Sciatic nerve (tissue), 2 donors: ENCODE data around the gene LRP3. TPM values are rescaled to one million over a fixed set of nuclear protein-coding genes. Genes with fewer than 3 reads are reported as not detected.
"Not testable (repeated sequence)": the region's sequence is repeated elsewhere in the genome, so short reads cannot be mapped to it uniquely, and the experiment has no call there.

Source experiments
- ATAC-seq: fragments of 200-7000 bp; cut with Tn5 transposase; one replicate; pipeline ENCODE4 v1.9.1; 2020; ENCODE audit warnings: mild to moderate bottlenecking, moderate library complexity
- DNase-seq: peaks from one replicate; pipeline ENCODE4 v3.0.0-alpha.2; 2020; ENCODE audit warnings: low spot score
- intact Hi-C: fragments of 100-400 bp; cut with DNase I; formaldehyde crosslinking; loops from one replicate; pipeline ENCODE4 v1.14.2; 2022
- total RNA-seq: library from RNA; stranded (reverse); fragmentation: NEBNext Ultra II Directional; extraction: Animal tissue kit (Norgen Biotek cat#: 25700); gene quantifications from one replicate; pipeline ENCODE4 v1.2.1, GENCODE V29; 2021
- donor health status: DM: no; HTN: no; CAD: no.
- donor health status: DM: no; HTN: no; CAD: no.

Gene LRP3, protein sequence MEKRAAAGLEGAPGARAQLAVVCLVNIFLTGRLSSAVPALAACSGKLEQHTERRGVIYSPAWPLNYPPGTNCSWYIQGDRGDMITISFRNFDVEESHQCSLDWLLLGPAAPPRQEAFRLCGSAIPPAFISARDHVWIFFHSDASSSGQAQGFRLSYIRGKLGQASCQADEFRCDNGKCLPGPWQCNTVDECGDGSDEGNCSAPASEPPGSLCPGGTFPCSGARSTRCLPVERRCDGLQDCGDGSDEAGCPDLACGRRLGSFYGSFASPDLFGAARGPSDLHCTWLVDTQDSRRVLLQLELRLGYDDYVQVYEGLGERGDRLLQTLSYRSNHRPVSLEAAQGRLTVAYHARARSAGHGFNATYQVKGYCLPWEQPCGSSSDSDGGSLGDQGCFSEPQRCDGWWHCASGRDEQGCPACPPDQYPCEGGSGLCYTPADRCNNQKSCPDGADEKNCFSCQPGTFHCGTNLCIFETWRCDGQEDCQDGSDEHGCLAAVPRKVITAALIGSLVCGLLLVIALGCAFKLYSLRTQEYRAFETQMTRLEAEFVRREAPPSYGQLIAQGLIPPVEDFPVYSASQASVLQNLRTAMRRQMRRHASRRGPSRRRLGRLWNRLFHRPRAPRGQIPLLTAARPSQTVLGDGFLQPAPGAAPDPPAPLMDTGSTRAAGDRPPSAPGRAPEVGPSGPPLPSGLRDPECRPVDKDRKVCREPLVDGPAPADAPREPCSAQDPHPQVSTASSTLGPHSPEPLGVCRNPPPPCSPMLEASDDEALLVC
- total RNA-seq: 21.7 TPM

DNA sequence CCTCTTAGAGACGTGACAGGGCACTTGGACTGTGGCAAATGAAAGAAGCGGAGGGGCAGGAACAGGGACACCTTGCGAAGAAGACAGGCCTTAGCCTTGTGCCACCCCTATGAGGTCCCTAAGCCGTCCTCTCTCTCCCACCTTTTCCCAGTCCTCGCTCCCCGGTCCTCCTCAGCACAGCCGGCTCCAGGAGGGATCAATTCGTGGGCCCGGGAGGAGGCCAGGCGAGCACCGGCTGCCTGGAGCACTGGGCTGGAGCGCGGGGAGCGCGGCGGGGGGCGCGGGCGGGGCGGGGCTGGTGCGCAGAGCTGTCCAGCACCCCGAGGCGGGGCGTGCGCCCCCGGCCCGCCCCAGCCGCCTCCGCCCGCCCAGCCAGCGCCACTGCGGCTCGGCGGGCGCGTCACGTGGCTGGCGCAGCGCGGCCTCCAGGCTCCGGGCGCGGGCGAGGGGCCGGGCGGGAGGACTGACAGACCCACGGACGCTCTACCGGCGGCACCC lies at the start of gene LRP3:
Gene LRP3 (plus strand): TSS at position 466 of the 498 bp plus-strand sequence. CDS start 456 bp downstream, outside the sequence.
- DNase-seq: no peak
- peak; percentile 72 for ATAC-seq
- intact Hi-C loops: no loop called here

GRCh38 chr19:33146209-33146608 lies 47.9 kb upstream of the LRP3 start:
- DNase-seq (no peak), ATAC-seq (no peak)
- intact Hi-C loops: loop anchor here (10.0 kb wide), 1 partner anchor 59 kb away; no protein-coding TSS in a partner anchor

GRCh38 chr19:33147538-33147937 lies 46.6 kb upstream of the LRP3 start:
- ATAC-seq (no peak), DNase-seq (no peak)
- intact Hi-C loops: loop anchor here (10.0 kb wide), 1 partner anchor 57 kb away; no protein-coding TSS in a partner anchor

- no peak for DNase-seq
- intact Hi-C loops: no loop called here
- ATAC-seq: no peak
These were observed 43.1 kb upstream of the LRP3 start for GRCh38 chr19:33150852-33151518.

GRCh38 chr19:33152176-33152575 lies 42.0 kb upstream of the LRP3 start:
- DNase-seq (no peak), ATAC-seq (no peak)
- intact Hi-C loops: no loop called here

DNA sequence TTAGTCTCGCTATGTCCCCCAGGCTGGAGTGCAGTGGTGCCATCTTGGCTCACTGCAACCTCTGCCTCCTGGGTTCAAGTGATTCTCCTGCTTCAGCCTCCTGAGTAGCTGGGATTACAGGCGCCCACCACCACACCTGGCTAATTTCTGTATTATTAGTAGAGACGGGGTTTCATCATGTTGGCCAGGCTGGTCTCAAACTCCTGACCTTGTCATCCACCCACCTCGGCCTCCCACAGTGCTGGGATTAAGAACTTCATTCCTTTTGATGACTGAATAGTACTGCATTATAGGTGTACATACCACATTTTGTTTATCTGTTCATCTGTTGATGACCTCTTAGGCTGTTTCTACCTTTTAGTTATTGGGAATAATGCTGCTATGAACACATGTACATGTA lies 41.5 kb upstream of the LRP3 start:
- intact Hi-C loops, ATAC-seq, DNase-seq: not testable (repeated sequence)

GRCh38 chr19:33154313-33154712 lies 39.8 kb upstream of the LRP3 start:
- not testable (repeated sequence) for ATAC-seq, DNase-seq

GRCh38 chr19:33156334-33156733 lies 37.8 kb upstream of the LRP3 start:
- intact Hi-C loops: no loop called here
- ATAC-seq: no peak
- DNase-seq: no peak

More at GRCh38 chr19:33154313-33154712, 39.8 kb upstream of the LRP3 start:
- intact Hi-C loops: not testable (repeated sequence)

- ATAC-seq (no peak), DNase-seq (no peak)
- intact Hi-C loops: no loop called here
These were observed 36.2 kb upstream of the LRP3 start for GRCh38 chr19:33157906-33158305.

- DNase-seq (no peak), ATAC-seq (no peak)
- intact Hi-C loops: no loop called here
These were observed 35.8 kb upstream of the LRP3 start for GRCh38 chr19:33158365-33158764.

DNA sequence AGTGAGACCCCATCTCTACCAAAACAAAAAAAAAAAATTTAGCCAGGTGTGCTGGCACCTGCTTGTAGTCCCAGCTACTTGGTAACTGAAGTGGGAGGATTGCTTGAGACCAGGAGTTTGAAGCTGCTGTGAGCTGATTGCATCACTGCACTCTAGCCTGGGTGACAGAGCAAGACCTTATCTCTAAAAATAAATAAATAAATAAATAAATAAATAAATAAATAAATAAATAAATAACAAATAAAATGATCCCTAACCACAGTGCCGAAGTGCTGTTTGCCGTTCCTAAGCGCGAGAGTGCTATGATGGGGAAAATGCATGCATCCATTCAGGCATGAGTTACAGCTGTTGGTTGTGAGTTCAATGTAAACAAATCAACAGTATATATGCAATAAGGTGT lies 35.0 kb upstream of the LRP3 start:
- no peak for ATAC-seq
- intact Hi-C loops: no loop called here
- no peak for DNase-seq

- ATAC-seq: no peak
- no peak for DNase-seq
- intact Hi-C loops: no loop called here
These were observed 34.2 kb upstream of the LRP3 start for GRCh38 chr19:33159893-33160292.

- intact Hi-C loops: no loop called here
- no peak for ATAC-seq
- no peak for DNase-seq
These were observed 32.9 kb upstream of the LRP3 start for GRCh38 chr19:33161201-33161600.

DNA sequence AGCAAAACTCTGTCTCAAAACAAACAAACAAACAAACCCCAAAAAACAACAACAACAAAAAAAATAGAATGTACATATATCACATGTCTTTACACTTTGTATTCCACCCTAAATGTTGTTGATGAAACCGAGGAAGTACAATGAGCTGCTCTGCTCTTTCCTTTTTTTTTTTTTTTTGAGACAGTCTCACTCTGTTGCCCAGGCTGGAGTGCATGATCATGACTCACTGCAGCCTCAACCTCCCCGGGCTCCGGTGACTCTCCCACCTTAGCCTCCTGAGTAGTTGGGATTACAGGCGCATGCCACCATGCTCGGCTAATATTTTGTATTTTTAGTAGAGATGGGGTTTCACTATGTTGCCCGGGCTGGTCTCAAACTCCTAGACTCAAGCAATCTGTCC lies 30.6 kb upstream of the LRP3 start:
- no peak for DNase-seq
- ATAC-seq: no peak
- intact Hi-C loops: no loop called here

DNA sequence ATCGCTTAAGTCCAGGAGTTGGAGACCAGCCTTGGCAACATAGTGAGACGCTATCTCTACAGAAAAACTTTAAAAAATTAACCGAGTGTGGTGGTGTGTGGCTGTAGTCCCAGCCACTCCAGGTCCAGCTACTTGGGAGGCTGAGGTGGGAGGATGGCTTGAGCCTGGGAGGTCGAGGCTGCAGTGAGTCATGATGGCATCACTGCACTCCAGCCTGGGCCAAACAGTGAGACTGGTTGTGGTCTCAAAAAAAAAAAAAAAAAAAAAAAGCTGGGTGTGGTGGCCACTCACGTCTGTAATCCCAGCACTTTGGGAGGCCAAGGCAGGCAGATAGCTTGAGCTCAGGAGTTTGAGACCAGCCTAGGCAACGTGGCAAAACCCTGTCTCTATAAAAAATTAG lies 28.1 kb upstream of the LRP3 start:
- DNase-seq, intact Hi-C loops, ATAC-seq: not testable (repeated sequence)

GRCh38 chr19:33167438-33167837 lies 26.7 kb upstream of the LRP3 start:
- ATAC-seq (no peak), DNase-seq (no peak)
- intact Hi-C loops: no loop called here

- ATAC-seq (no peak), DNase-seq (no peak)
- intact Hi-C loops: no loop called here
These were observed 25.6 kb upstream of the LRP3 start for GRCh38 chr19:33168528-33168927.

DNA sequence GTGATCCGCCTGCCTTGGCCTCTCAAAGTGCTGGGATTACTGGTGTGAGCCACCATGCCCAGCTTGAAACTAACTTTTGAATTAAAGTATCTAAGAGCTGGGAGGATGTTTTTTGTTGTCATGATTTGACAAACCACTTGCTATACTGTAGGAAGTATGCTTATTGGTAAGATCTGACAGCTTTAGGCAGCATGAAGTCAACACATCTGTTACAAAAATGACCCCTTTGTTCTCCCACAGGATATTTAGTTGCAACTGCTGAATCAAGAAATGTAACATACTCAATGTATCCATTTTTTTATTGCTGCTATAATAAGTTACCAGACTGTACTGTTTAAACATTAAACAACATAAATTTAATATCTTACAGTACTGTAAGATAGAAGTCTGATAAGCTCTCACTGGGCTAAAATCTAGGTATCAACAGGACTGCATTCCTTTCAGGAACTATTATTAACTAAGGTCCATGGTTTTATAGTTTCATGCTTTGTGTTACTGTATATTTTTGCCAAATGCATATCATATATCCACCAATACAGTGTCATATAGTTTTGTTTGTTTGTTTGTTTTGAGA lies 22.8 kb upstream of the LRP3 start:
- no peak for ATAC-seq
- intact Hi-C loops: no loop called here
- no peak for DNase-seq

- intact Hi-C loops: no loop called here
- no peak for ATAC-seq
- DNase-seq: no peak
These were observed 22.2 kb upstream of the LRP3 start for GRCh38 chr19:33171916-33172359.
